HepG2 (cell line): Measurements from ENCODE around the gene TMEM131L. TPM values are rescaled to one million over a fixed set of nuclear protein-coding genes. Genes with fewer than 3 reads are reported as not detected.

Experiments used
- ATAC-seq: fragments of 200-7000 bp; cut with Tn5 transposase; 3 replicates; pipeline ENCODE4 v1.9.1; 2020; ENCODE audit warnings: mild to moderate bottlenecking, moderate library complexity
- BruUV-seq: library from RNA; stranded (reverse); fragments of 400-500 nt; replicated peaks from 2 replicates; lab custom pipeline; 2021; lab: Mats Ljungman, UMichigan
- CTCF ChIA-PET: fragments of 300-600 bp; formaldehyde crosslinking; extraction: SDS; loops from one replicate; lab custom pipeline; 2021; ENCODE audit warnings: low total read pairs, inconsistent platforms, low intra/inter-chr PET ratio; lab: Yijun Ruan, JAX
- POLR2A ChIA-PET: fragments of 350-600 bp; sonication (Branson Sonifier 250); formaldehyde crosslinking; loops from one replicate; lab custom pipeline; 2020; ENCODE audit warnings: antibody characterized with exemption, inconsistent platforms; lab: Yijun Ruan, JAX
- DNase-seq: peaks from one replicate; pipeline ENCODE4 v3.0.0-alpha.2; 2015; ENCODE audit warnings: low spot score
- FAIRE-seq: peaks from 3 replicates; lab custom pipeline; 2011; peaks lifted over from hg19 to GRCh38; lab: Jason Lieb, UNC
- H2AFZ ChIP-seq: one replicate; pipeline ENCODE4 v1.6.1; 2011; ENCODE audit warnings: low read length, inconsistent platforms
- H3K27ac ChIP-seq: fragments of 300-600 bp; 3 replicates; pipeline ENCODE4 v1.8.0; 2011; ENCODE audit warnings: mixed run types, mild to moderate bottlenecking, mixed read lengths, low read length, inconsistent platforms; ENCODE audit not compliant: insufficient read depth; ENCODE audit errors: extremely low read length
- H3K27me3 ChIP-seq, 2 experiments: fragments of 200-600 bp in 1 of 2; 2 replicates in 1 of 2; 3 replicates in 1 of 2; pipeline versions ENCODE4 v1.6.0 to v1.8.0; 2011; ENCODE audit warnings: low read length in 2 of 2, mild to moderate bottlenecking in 2 of 2, moderate library complexity in 2 of 2, inconsistent platforms in 1 of 2; ENCODE audit not compliant: insufficient read depth in 2 of 2, control insufficient read depth in 1 of 2
- H3K36me3 ChIP-seq, 2 experiments: fragments of 200-600 bp in 1 of 2; replicated peaks in 1 of 2; 2 replicates in 1 of 2; 3 replicates in 1 of 2; pipeline versions ENCODE4 v1.5.1 to v1.8.0; 2011; ENCODE audit warnings: low read length in 2 of 2, inconsistent platforms in 1 of 2; ENCODE audit not compliant: insufficient read depth in 2 of 2, control insufficient read depth in 1 of 2
- H3K4me1 ChIP-seq: 2 replicates; pipeline ENCODE4 v1.5.1; 2012; ENCODE audit warnings: low read length, inconsistent platforms; ENCODE audit not compliant: insufficient read depth
- H3K4me2 ChIP-seq: 2 replicates; pipeline ENCODE4 v1.6.0; 2011; ENCODE audit warnings: low read depth, low read length, inconsistent platforms
- H3K4me3 ChIP-seq, 3 experiments: fragments of 200-600 bp in 1 of 3; sonication (generic), shearing (Covaris generic) in 1 of 3; replicated peaks in 1 of 3; 2 replicates each; pipeline ENCODE4 v1.5.1; 2011 to 2016; ENCODE audit warnings: low read length in 3 of 3, inconsistent platforms in 2 of 3, low read depth in 2 of 3, mild to moderate bottlenecking in 2 of 3, control low read depth in 1 of 3, mixed read lengths in 1 of 3; ENCODE audit not compliant: insufficient read depth in 1 of 3
- H3K79me2 ChIP-seq: one replicate; pipeline ENCODE4 v1.6.1; 2011; ENCODE audit warnings: low read length, inconsistent platforms; ENCODE audit not compliant: insufficient read depth
- H3K9ac ChIP-seq: 2 replicates; pipeline ENCODE4 v1.6.0; 2011; ENCODE audit warnings: mild to moderate bottlenecking, low read depth, low read length, inconsistent platforms; ENCODE audit not compliant: insufficient read depth
- H3K9me3 ChIP-seq: 2 replicates; pipeline ENCODE4 v1.5.1; 2012; ENCODE audit warnings: mild to moderate bottlenecking, low read length
- H4K20me1 ChIP-seq: 2 replicates; pipeline ENCODE4 v1.6.0; 2011; ENCODE audit warnings: inconsistent platforms, mild to moderate bottlenecking, low read length, moderate library complexity; ENCODE audit not compliant: insufficient read depth
- CAMTA2 ChIP-seq: sonication (generic); formaldehyde crosslinking; IDR thresholded peaks from 2 replicates; pipeline ENCODE4 v1.4.0; 2020; ENCODE audit warnings: mild to moderate bottlenecking, missing genetic modification reagents, borderline replicate concordance
- CHCHD3 ChIP-seq: sonication (generic); formaldehyde crosslinking; IDR thresholded peaks from 2 replicates; pipeline ENCODE4 v1.8.0; 2022; ENCODE audit warnings: mild to moderate bottlenecking, missing genetic modification reagents, moderate library complexity
- HMG20A ChIP-seq: IDR thresholded peaks from 2 replicates; pipeline ENCODE4 v1.6.1; 2016; ENCODE audit warnings: borderline replicate concordance
- HNRNPLL ChIP-seq: fragments of 200-400 bp; formaldehyde crosslinking; IDR thresholded peaks from 2 replicates; pipeline ENCODE4 v1.6.1; 2017; ENCODE audit warnings: mild to moderate bottlenecking, low read depth, low read length; ENCODE audit not compliant: poor library complexity, severe bottlenecking
- KDM5B ChIP-seq: sonication (generic); formaldehyde crosslinking; IDR thresholded peaks from 2 replicates; pipeline ENCODE4 v1.4.0; 2020; ENCODE audit warnings: missing genetic modification reagents, mild to moderate bottlenecking, borderline replicate concordance
- ZFP82 ChIP-seq: sonication (generic); formaldehyde crosslinking; IDR thresholded peaks from 2 replicates; pipeline ENCODE4 v1.5.1; 2020; ENCODE audit warnings: mild to moderate bottlenecking, missing genetic modification reagents, borderline replicate concordance
- ZNF3 ChIP-seq: IDR thresholded peaks from 2 replicates; pipeline ENCODE4 v1.7.0; 2017; ENCODE audit warnings: inconsistent platforms
- ZNF44 ChIP-seq: sonication (generic); formaldehyde crosslinking; IDR thresholded peaks from 2 replicates; pipeline ENCODE4 v1.5.1; 2020; ENCODE audit warnings: mild to moderate bottlenecking, missing genetic modification reagents
- ZNF557 ChIP-seq: sonication (generic); formaldehyde crosslinking; IDR thresholded peaks from 2 replicates; pipeline ENCODE4 v1.4.0; 2020; ENCODE audit warnings: missing genetic modification reagents
- ZSCAN29 ChIP-seq: sonication (generic); formaldehyde crosslinking; conservative IDR thresholded peaks from 2 replicates; pipeline ENCODE4 v1.4.0; 2020; ENCODE audit warnings: mild to moderate bottlenecking, missing genetic modification reagents
- WGBS: methylation state at CpG from one replicate; pipeline ENCODE4 v1.1.6; 2017; ENCODE audit warnings: low lambda C conversion rate; 5-methylcytosine and 5-hydroxymethylcytosine counted together
- in situ Hi-C: cut with HindIII; loops from 2 replicates; pipeline ENCODE4 v1.10.0; 2017; ENCODE audit warnings: low pct_unique_long_range_greater_than_20kb; ENCODE audit not compliant: extremely low pct_ligation_motif_present
- intact Hi-C: fragments of 100-400 bp; cut with micrococcal nuclease; formaldehyde crosslinking; loops from one replicate; pipeline ENCODE4 v1.10.0; 2022; ENCODE audit not compliant: unreplicated experiment
- polyA plus RNA-seq, 8 experiments: library from polyadenylated mRNA; depleted of rRNA in 3 of 8; stranded (reverse) in 7 of 8; unstranded in 1 of 8; fragments of >200 nt; fragmentation: Illumina TruSeq in 4 of 8; extraction: Trizol in 4 of 8; gene quantifications; 2 replicates each; pipeline versions ENCODE4 v1.2.1 to v1.2.3, GENCODE V29; 2011 to 2016; ENCODE audit warnings: low read depth in 4 of 8, missing spikeins in 1 of 8, mixed read lengths in 1 of 8; ENCODE audit not compliant: insufficient read depth in 1 of 8
- total RNA-seq, 5 experiments: library from RNA; depleted of rRNA; stranded (reverse); fragments of >200 nt; fragmentation: Illumina TruSeq; extraction: Trizol; gene quantifications; 2 replicates each; pipeline ENCODE4 v1.2.3, GENCODE V29; 2016; ENCODE audit warnings: low read depth in 1 of 5
- TF ChIP-seq, protein P1 (sequence below): sonication (generic); formaldehyde crosslinking; IDR thresholded peaks from 2 replicates; pipeline ENCODE4 v1.8.0; 2022; ENCODE audit warnings: mild to moderate bottlenecking, missing genetic modification reagents, moderate library complexity
- TF ChIP-seq, protein P2 (sequence below): sonication (generic); formaldehyde crosslinking; IDR thresholded peaks from 2 replicates; pipeline ENCODE4 v1.9.0; 2021; ENCODE audit warnings: missing genetic modification reagents, borderline replicate concordance

The TMEM131L gene
- total and polyA plus RNA-seq, 2 of the 13 experiments (the other 11 are each of a cell fraction or from before 2014, with no cell fraction given) = 2.2 to 4.5 TPM

DNA sequence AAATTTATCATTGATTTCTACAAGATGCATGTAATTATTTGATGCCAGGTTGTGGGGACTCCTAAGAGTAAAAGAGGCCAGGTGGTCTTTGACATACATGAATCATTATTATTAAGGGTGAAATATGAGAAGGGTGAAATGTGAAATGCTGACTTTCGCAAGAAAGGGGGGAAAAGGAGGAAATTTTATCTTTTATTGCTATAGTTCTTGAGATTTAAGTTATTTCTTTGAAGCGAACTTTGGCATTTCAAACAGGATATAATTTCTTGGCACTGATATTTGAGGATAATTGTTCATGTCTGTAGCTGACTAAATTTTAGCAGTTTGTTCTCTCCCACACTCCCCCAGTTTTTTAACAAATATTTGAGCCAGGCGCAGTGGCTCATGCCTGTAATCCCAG, 80.1 kb downstream of the TMEM131L start (continued):
- no peak for TF ChIP-seq ZSCAN29 (CRISPR knock-in tag)

DNA sequence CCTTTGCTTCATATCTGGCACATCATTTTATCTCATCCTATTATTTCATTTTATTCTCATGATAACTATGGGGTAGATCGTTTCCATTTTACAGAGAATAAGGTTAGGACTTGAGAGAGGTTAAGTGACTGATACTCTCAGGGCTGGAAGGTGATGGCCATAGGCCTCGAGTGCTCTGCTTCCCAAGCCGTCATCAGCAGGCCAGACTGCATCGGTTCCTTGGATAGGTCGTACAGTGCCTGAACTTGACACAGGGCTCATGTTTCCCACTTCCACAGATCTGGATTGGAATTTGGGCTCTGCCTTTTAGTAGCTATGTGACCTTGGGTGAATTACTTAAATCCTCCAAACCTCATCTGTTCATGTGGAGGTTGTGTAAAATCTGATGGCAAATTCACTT, 81.4 kb downstream of the TMEM131L start:
- no TSS peak for BruUV-seq
- no peak overlapping the region for H3K9ac ChIP-seq
- POLR2A ChIA-PET = no interaction called here
- no peaks in the 10 kb centered on the region for H4K20me1 ChIP-seq
- in situ Hi-C loops = no loop called here
- ATAC-seq (no peak), FAIRE-seq (no peak), DNase-seq (no peak)
- no peak overlapping the region for H3K27ac ChIP-seq
- no peak for TF ChIP-seq ZNF3 (CRISPR knock-in tag)
- TF ChIP-seq KDM5B (CRISPR knock-in tag) = no peak
- TF ChIP-seq HMG20A = no peak
- TF ChIP-seq, protein P1, sequence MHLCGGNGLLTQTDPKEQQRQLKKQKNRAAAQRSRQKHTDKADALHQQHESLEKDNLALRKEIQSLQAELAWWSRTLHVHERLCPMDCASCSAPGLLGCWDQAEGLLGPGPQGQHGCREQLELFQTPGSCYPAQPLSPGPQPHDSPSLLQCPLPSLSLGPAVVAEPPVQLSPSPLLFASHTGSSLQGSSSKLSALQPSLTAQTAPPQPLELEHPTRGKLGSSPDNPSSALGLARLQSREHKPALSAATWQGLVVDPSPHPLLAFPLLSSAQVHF = no peak
- no peak for TF ChIP-seq HNRNPLL
- TF ChIP-seq, protein P2, sequence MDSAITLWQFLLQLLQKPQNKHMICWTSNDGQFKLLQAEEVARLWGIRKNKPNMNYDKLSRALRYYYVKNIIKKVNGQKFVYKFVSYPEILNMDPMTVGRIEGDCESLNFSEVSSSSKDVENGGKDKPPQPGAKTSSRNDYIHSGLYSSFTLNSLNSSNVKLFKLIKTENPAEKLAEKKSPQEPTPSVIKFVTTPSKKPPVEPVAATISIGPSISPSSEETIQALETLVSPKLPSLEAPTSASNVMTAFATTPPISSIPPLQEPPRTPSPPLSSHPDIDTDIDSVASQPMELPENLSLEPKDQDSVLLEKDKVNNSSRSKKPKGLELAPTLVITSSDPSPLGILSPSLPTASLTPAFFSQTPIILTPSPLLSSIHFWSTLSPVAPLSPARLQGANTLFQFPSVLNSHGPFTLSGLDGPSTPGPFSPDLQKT (CRISPR knock-in tag) = no peak
- no peak for TF ChIP-seq ZNF44 (CRISPR knock-in tag)
- TF ChIP-seq ZNF557 (CRISPR knock-in tag) = no peak
- TF ChIP-seq ZFP82 = no peak
- TF ChIP-seq CHCHD3 (CRISPR knock-in tag) = no peak
- TF ChIP-seq CAMTA2 (CRISPR knock-in tag) = no peak
- H3K4me1 ChIP-seq = peaks cover 3% of the 10 kb centered on the region; the same call in 1 of the 2 replicates
- no peaks in the 10 kb centered on the region for H3K79me2 ChIP-seq
- intact Hi-C loops = no loop called here
- no peak overlapping the region for H2AFZ ChIP-seq
- H3K9me3 ChIP-seq = no peaks in the 10 kb centered on the region
- WGBS = 58% methylated on average over 5 of the region's 5 CpGs
- no peaks in the 10 kb centered on the region for H3K27me3 ChIP-seq
- no peak overlapping the region for H3K4me2 ChIP-seq
- H3K4me3 ChIP-seq = no peak overlapping the region
- H3K36me3 ChIP-seq = no peaks in the 10 kb centered on the region
- CTCF ChIA-PET = no interaction called here
